Measurements from ENCODE around the gene ZNRF3. TPM values are rescaled to one million over a fixed set of nuclear protein-coding genes. Genes with fewer than 3 reads are reported as not detected.

Gene ZNRF3
- total RNA-seq, 4 donors from 2014 or later, result 10.4 to 18.0 (median 14.2) TPM

- Histone ChIP-seq H3K27me3 (no peaks in the 10 kb centered on the region), H3K27ac (no peak overlapping the region), H3K4me3 (replicated peaks in 1 of 3) (no peak overlapping the region), H3K9me3 (no peaks in the 10 kb centered on the region), H3K36me3 (no peaks in the 10 kb centered on the region), H3K4me1 (peaks cover 26 to 59% of the 10 kb centered on the region in 2 donors)
- 52 to 54% methylated on average over 4 of the region's 4 CpGs for whole genome bisulfite sequencing, 2 donors
- DNase-seq, result peak; percentile 25 to 29
- intact Hi-C loops (cut with DNase I), result no loop called here
- TF ChIP-seq, protein P1, sequence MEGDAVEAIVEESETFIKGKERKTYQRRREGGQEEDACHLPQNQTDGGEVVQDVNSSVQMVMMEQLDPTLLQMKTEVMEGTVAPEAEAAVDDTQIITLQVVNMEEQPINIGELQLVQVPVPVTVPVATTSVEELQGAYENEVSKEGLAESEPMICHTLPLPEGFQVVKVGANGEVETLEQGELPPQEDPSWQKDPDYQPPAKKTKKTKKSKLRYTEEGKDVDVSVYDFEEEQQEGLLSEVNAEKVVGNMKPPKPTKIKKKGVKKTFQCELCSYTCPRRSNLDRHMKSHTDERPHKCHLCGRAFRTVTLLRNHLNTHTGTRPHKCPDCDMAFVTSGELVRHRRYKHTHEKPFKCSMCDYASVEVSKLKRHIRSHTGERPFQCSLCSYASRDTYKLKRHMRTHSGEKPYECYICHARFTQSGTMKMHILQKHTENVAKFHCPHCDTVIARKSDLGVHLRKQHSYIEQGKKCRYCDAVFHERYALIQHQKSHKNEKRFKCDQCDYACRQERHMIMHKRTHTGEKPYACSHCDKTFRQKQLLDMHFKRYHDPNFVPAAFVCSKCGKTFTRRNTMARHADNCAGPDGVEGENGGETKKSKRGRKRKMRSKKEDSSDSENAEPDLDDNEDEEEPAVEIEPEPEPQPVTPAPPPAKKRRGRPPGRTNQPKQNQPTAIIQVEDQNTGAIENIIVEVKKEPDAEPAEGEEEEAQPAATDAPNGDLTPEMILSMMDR (IDR thresholded peaks at IDR 0.05), result no peak
- TF ChIP-seq POLR2A (IDR thresholded peaks at IDR 0.05), result no peak
These were observed 100.5 kb downstream of the ZNRF3 start for GRCh38 chr22:28983788-28984441.

- intact Hi-C loops (cut with DNase I), result no loop called here
- Histone ChIP-seq H3K36me3 (no peaks in the 10 kb centered on the region), H3K9me3 (no peaks in the 10 kb centered on the region), H3K27ac (no peak overlapping the region), H3K4me3 (replicated peaks in 1 of 3) (no peak overlapping the region), H3K27me3 (no peaks in the 10 kb centered on the region), H3K4me1 (peaks cover 26 to 60% of the 10 kb centered on the region in 2 donors)
- TF ChIP-seq, protein P1 (IDR thresholded peaks at IDR 0.05), result no peak
- TF ChIP-seq POLR2A (IDR thresholded peaks at IDR 0.05), result no peak
- 70 to 79% methylated on average over 6 of the region's 6 CpGs for WGBS, 2 donors
- no peak for DNase-seq
These were observed 101.2 kb downstream of the ZNRF3 start for GRCh38 chr22:28984482-28985158.

DNA sequence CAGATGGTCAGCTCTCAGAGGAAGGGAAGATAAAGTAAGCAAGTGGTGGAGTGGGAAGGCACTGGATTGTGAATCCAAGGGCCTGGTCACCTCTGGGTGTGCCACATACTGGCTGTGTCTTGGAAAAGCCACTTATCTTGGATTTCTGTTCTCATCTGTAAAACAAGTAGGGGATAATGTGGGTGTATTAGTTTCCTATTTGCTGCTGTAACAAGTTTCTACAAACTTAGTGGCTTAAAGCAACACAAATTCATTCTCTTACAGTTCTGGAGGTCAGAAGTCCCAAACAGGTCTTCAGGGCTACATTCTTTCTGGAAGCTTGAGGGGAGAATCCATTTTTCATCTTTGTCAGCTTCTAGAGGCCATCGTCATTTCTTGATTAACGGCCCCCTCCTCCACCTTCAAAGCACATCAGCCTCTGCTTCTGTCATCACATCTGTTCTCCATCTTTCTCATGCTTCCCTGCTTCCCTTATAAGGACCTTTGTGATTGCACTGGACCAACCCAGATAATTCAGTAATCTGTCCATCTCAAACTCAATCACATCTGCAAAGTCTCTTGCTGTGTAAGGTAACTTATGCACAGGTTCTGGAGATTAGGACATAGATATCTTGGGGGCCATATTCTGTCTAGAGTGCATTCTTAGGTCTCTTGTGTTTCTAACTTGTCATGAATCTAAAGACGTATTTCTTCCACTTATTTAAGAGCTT, 102.4 kb downstream of the ZNRF3 start:
- no peak overlapping the region for H3K27ac ChIP-seq
- intact Hi-C loops (cut with DNase I), result no loop called here
- DNase-seq, result no peak
- H3K4me3 ChIP-seq (replicated peaks in 1 of 3), result no peak overlapping the region
- 82 to 93% methylated on average over 3 of the region's 3 CpGs for WGBS, 2 donors
- H3K36me3 ChIP-seq, result no peaks in the 10 kb centered on the region
- H3K9me3 ChIP-seq, result no peaks in the 10 kb centered on the region
- no peaks in the 10 kb centered on the region for H3K27me3 ChIP-seq
- TF ChIP-seq POLR2A (IDR thresholded peaks at IDR 0.05), result no peak
- TF ChIP-seq, protein P1 (IDR thresholded peaks at IDR 0.05), result no peak
- H3K4me1 ChIP-seq, result peaks cover 15 to 49% of the 10 kb centered on the region in 2 donors

- no peak overlapping the region for H3K27ac ChIP-seq
- no peak for DNase-seq
- TF ChIP-seq POLR2A (IDR thresholded peaks at IDR 0.05), result no peak
- TF ChIP-seq, protein P1 (IDR thresholded peaks at IDR 0.05), result no peak
- H3K4me1 ChIP-seq, result peaks cover 13 to 44% of the 10 kb centered on the region in 2 donors
- intact Hi-C loops (cut with DNase I), result no loop called here
- WGBS, 2 donors, result 82 to 91% methylated on average over 3 of the region's 3 CpGs
- no peaks in the 10 kb centered on the region for H3K9me3 ChIP-seq
- H3K27me3 ChIP-seq, result no peaks in the 10 kb centered on the region
- H3K4me3 ChIP-seq (replicated peaks in 1 of 3), result no peak overlapping the region
- no peaks in the 10 kb centered on the region for H3K36me3 ChIP-seq
These were observed 103.0 kb downstream of the ZNRF3 start for GRCh38 chr22:28986366-28986765.

DNA sequence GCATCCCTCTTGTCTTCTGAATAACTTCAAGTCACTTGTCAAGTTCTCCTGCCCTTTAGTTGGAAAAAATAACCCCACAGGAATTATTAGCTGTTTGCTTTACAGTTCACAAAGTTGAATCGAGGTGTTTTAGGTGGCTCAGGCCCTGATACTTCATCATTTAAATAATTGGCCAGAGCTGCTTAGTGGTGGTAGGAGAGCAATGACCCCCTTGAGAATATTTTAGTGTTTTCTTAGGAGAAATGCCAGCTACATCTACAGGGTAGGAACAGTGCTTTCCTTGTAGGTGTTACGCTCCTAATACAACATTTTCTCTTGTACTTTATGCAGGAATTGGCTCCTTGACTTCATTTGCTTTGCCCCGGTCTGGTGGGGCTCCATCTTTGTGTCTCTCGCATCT, 105.1 kb downstream of the ZNRF3 start:
- no peaks in the 10 kb centered on the region for H3K27me3 ChIP-seq
- H3K27ac ChIP-seq, result no peak overlapping the region
- H3K4me1 ChIP-seq, result peaks cover 24 to 30% of the 10 kb centered on the region in 2 donors
- H3K4me3 ChIP-seq (replicated peaks in 1 of 3), result no peak overlapping the region
- 70 to 74% methylated on average over 4 of the region's 4 CpGs for WGBS, 2 donors
- intact Hi-C loops (cut with DNase I), result no loop called here
- no peaks in the 10 kb centered on the region for H3K9me3 ChIP-seq
- no peaks in the 10 kb centered on the region for H3K36me3 ChIP-seq
- no peak for TF ChIP-seq POLR2A (IDR thresholded peaks at IDR 0.05)
- TF ChIP-seq, protein P1 (IDR thresholded peaks at IDR 0.05), result no peak
- DNase-seq, result no peak
